Mesodermal cell (in vitro differentiated cells): ENCODE results near the gene LRIG2.

ENCODE experiments used
- H3K27ac ChIP-seq: 2 replicates; pipeline ENCODE4 v1.7.0; 2013; ENCODE audit warnings: mild to moderate bottlenecking, low read depth, low read length, moderate library complexity; ENCODE audit not compliant: severe bottlenecking
- H3K36me3 ChIP-seq: 2 replicates; pipeline ENCODE4 v1.7.1; 2013; ENCODE audit warnings: mild to moderate bottlenecking, low read length, moderate library complexity; ENCODE audit not compliant: control insufficient read depth, insufficient read depth
- H3K4me1 ChIP-seq: one replicate; pipeline ENCODE4 v1.7.1; 2013; ENCODE audit warnings: mild to moderate bottlenecking, low read length; ENCODE audit not compliant: insufficient read depth, control insufficient read depth, poor library complexity, severe bottlenecking
- H3K4me3 ChIP-seq: 2 replicates; pipeline ENCODE4 v1.7.0; 2013; ENCODE audit warnings: low read length, control low read depth, mild to moderate bottlenecking; ENCODE audit not compliant: insufficient read depth, poor library complexity, severe bottlenecking; ENCODE audit errors: extremely low read depth
- H3K9me3 ChIP-seq: 2 replicates; pipeline ENCODE4 v1.7.1; 2013; ENCODE audit warnings: mild to moderate bottlenecking, low read length, moderate library complexity; ENCODE audit not compliant: control insufficient read depth
- WGBS, 2 experiments: methylation state at CpG; one replicate each; pipeline ENCODE4 v1.1.5; 2013; ENCODE audit warnings: missing lambda C conversion rate in 2 of 2; ENCODE audit not compliant: insufficient coverage in 2 of 2; 5-methylcytosine and 5-hydroxymethylcytosine counted together

Gene LRIG2

GRCh38 chr1:113128116-113128515 lies 55.1 kb downstream of the LRIG2 start:
- no peak overlapping the region for H3K4me3 ChIP-seq
- WGBS, 2 experiments: no CpG with 5 or more reads among the region's 2 CpGs
- no peak overlapping the region for H3K27ac ChIP-seq
- no peaks in the 10 kb centered on the region for H3K9me3 ChIP-seq
- peaks cover 51% of the 10 kb centered on the region for H3K36me3 ChIP-seq
- no peaks in the 10 kb centered on the region for H3K4me1 ChIP-seq

DNA sequence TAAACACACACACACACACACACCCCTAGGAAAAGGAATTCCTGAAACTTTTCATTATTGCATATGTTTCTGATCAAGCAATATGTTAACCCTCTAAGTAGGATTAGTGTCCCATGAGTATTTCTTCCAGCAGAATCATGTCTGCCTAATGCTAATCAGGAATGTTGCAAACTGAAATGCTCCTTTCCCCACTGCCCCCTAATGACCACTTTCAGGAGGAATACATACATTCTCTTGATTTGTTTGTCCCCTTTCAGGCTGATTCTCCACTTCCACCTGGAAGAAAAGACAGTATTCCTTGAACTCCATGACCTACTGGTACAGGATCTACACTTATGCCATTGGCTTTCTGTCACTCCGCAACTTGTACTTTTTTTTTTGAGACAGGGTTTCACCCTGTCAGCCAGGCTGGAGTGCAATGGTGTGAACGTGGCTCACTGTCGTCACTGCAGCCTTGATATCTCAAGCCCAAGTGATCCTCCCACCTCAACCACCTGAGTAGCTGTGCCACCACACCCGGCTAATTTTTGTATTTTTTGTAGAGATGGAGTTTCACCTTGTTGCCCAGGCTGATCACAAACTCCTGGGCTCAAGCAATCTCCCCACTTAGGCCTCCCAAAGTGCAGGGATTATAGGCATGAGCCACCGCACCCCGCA lies 56.7 kb downstream of the LRIG2 start:
- 86 to 91% methylated on average over 1 to 5 of the region's 6 CpGs for WGBS, 2 experiments
- peaks cover 3% of the 10 kb centered on the region for H3K9me3 ChIP-seq
- no peak overlapping the region for H3K4me3 ChIP-seq
- peaks cover 43% of the 10 kb centered on the region for H3K36me3 ChIP-seq
- no peak overlapping the region for H3K27ac ChIP-seq
- no peaks in the 10 kb centered on the region for H3K4me1 ChIP-seq

GRCh38 chr1:113133038-113133437 lies 60.0 kb downstream of the LRIG2 start:
- Histone ChIP-seq H3K36me3 (peaks cover 21% of the 10 kb centered on the region), H3K4me3 (no peak overlapping the region), H3K4me1 (no peaks in the 10 kb centered on the region), H3K27ac (no peak overlapping the region), H3K9me3 (peaks cover 4% of the 10 kb centered on the region)
- 100% methylated on average over 1 of the region's 4 CpGs; no CpG with 5 or more reads in 1 of the 2 experiments for WGBS, 2 experiments

DNA sequence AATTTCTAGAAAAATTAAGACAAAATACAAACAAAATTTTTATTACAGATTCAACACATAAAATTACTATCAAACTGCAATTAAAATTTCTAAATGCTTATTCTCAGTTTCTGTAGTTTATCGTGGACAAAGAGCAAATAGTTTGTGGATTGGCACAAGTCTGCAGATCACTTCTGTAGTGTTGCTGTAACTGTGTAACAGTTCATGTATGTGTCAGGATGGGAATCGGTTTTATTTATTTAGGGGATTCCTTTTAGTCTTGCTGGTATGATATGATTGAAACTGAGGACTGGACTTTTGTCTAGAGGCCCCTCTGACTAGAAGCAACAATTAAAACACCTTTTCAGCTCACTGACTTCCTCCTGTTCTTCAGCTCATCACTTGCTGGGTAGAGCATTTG lies 60.8 kb downstream of the LRIG2 start:
- no peak overlapping the region for H3K27ac ChIP-seq
- peaks cover 4% of the 10 kb centered on the region for H3K9me3 ChIP-seq
- WGBS, 2 experiments: 100% methylated on average over 1 of the region's 2 CpGs; no CpG with 5 or more reads in 1 of the 2 experiments
- H3K4me1 ChIP-seq: no peaks in the 10 kb centered on the region
- no peak overlapping the region for H3K4me3 ChIP-seq
- peaks cover 16% of the 10 kb centered on the region for H3K36me3 ChIP-seq

GRCh38 chr1:113135460-113135859 lies 62.5 kb downstream of the LRIG2 start:
- Histone ChIP-seq H3K4me1 (no peaks in the 10 kb centered on the region), H3K9me3 (peaks cover 4% of the 10 kb centered on the region), H3K4me3 (no peak overlapping the region), H3K36me3 (peaks cover 12% of the 10 kb centered on the region), H3K27ac (no peak overlapping the region)
- WGBS, 2 experiments: 20 to 89% methylated on average over 1 of the region's 1 CpG

DNA sequence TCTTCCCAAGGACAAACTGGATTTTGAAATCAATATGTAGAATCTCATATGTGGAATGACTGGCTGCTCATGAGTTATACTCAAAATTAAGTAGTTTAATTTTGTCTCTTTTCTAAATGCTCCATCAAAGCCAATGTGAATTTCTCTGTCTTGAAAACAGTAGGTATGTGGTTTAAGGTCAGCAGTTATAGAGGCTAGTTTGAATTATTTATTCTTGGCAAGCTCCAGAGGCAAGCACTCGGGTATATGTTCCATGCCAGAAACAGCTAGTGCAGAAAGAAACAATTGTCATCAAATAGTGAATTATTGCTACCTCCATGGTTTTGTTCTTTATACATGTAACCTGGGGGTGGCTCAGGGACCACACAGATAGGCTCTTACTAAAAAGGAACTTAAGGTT lies 63.5 kb downstream of the LRIG2 start:
- no peak overlapping the region for H3K4me3 ChIP-seq
- no peak overlapping the region for H3K27ac ChIP-seq
- WGBS, 2 experiments: 86 to 100% methylated on average over 1 of the region's 1 CpG
- H3K36me3 ChIP-seq: peaks cover 12% of the 10 kb centered on the region
- no peaks in the 10 kb centered on the region for H3K4me1 ChIP-seq
- H3K9me3 ChIP-seq: peaks cover 4% of the 10 kb centered on the region

GRCh38 chr1:113137563-113137962 lies 64.6 kb downstream of the LRIG2 start:
- no peak overlapping the region for H3K27ac ChIP-seq
- peaks cover 4% of the 10 kb centered on the region for H3K9me3 ChIP-seq
- H3K4me3 ChIP-seq: no peak overlapping the region
- H3K36me3 ChIP-seq: peaks cover 8% of the 10 kb centered on the region
- WGBS, 2 experiments: no CpG with 5 or more reads among the region's 3 CpGs
- H3K4me1 ChIP-seq: no peaks in the 10 kb centered on the region

- H3K36me3 ChIP-seq: peaks cover 8% of the 10 kb centered on the region
- H3K27ac ChIP-seq: no peak overlapping the region
- no peak overlapping the region for H3K4me3 ChIP-seq
- no peaks in the 10 kb centered on the region for H3K4me1 ChIP-seq
- peaks cover 4% of the 10 kb centered on the region for H3K9me3 ChIP-seq
Measured at GRCh38 chr1:113138778-113139177, 65.8 kb downstream of the LRIG2 start.

GRCh38 chr1:113140176-113140575 lies 67.2 kb downstream of the LRIG2 start:
- Histone ChIP-seq H3K36me3 (no peaks in the 10 kb centered on the region), H3K27ac (no peak overlapping the region), H3K9me3 (no peaks in the 10 kb centered on the region), H3K4me1 (no peaks in the 10 kb centered on the region), H3K4me3 (no peak overlapping the region)
- WGBS, 2 experiments: 100% methylated on average over 1 of the region's 1 CpG

- Histone ChIP-seq H3K4me1 (peaks cover under 1% of the 10 kb centered on the region), H3K9me3 (no peaks in the 10 kb centered on the region), H3K36me3 (no peaks in the 10 kb centered on the region), H3K27ac (no peak overlapping the region), H3K4me3 (no peak overlapping the region)
- WGBS, 2 experiments: 50 to 59% methylated on average over 9 to 10 of the region's 13 CpGs
Measured at GRCh38 chr1:113140588-113141446, 67.8 kb downstream of the LRIG2 start.
